Measurements from ENCODE around the gene HAUS5. TPM values are rescaled to one million over a fixed set of nuclear protein-coding genes. Genes with fewer than 3 reads are reported as not detected.

Gene HAUS5
- total RNA-seq, 2 donors from 2014 or later: 8.4 to 13.9 TPM

DNA sequence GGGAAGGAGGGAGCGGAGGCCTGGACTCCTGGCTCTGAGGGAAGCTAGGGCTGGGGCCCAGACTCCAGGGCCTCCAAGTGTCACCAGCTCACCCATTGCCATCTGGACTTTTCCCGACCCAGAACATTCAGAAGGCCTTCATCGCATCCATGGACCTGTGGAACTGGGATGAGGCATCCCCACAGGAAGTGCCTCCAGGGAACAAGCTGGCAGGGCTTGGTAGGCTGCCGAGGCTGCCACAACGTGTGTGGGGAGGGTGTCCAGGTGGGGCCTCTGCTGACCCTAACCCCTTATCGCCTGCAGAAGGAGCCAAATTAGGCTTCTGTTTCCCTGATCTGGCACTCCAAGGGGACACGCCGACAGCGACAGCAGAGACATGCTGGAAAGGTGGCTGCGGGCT is 29.8 kb downstream of the HAUS5 start:
- TF ChIP-seq, protein P1, sequence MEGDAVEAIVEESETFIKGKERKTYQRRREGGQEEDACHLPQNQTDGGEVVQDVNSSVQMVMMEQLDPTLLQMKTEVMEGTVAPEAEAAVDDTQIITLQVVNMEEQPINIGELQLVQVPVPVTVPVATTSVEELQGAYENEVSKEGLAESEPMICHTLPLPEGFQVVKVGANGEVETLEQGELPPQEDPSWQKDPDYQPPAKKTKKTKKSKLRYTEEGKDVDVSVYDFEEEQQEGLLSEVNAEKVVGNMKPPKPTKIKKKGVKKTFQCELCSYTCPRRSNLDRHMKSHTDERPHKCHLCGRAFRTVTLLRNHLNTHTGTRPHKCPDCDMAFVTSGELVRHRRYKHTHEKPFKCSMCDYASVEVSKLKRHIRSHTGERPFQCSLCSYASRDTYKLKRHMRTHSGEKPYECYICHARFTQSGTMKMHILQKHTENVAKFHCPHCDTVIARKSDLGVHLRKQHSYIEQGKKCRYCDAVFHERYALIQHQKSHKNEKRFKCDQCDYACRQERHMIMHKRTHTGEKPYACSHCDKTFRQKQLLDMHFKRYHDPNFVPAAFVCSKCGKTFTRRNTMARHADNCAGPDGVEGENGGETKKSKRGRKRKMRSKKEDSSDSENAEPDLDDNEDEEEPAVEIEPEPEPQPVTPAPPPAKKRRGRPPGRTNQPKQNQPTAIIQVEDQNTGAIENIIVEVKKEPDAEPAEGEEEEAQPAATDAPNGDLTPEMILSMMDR (IDR thresholded peaks at IDR 0.05): no peak
- Histone ChIP-seq H3K9me3 (no peaks in the 10 kb centered on the region), H3K27ac (no peak overlapping the region), H3K4me1 (ENCODE audit: control insufficient read depth in 1 of 2, low read depth in 2 of 2) (peaks cover 0 to 14% of the 10 kb centered on the region in 2 donors), H3K27me3 (replicated peaks; ENCODE audit: insufficient read depth) (no peaks in the 10 kb centered on the region), H3K4me3 (no peak overlapping the region), H3K36me3 (peaks cover 9% of the 10 kb centered on the region)
- ATAC-seq (ENCODE audit: insufficient number of reproducible peaks, low FRiP score, low read depth) (no peak), DNase-seq (ENCODE audit: low spot score) (no peak)

GRCh38 chr19:35642798-35643254 is 30.3 kb downstream of the HAUS5 start:
- ATAC-seq (ENCODE audit: insufficient number of reproducible peaks, low FRiP score, low read depth) (no peak), DNase-seq (ENCODE audit: low spot score) (no peak)
- Histone ChIP-seq H3K9me3 (no peaks in the 10 kb centered on the region), H3K27me3 (replicated peaks; ENCODE audit: insufficient read depth) (no peaks in the 10 kb centered on the region), H3K4me3 (peak overlapping the region; percentile 86), H3K36me3 (peaks cover 4% of the 10 kb centered on the region), H3K4me1 (ENCODE audit: control insufficient read depth in 1 of 2, low read depth in 2 of 2) (peaks cover 4 to 19% of the 10 kb centered on the region in 2 donors), H3K27ac (peak overlapping the region; percentile 76 to 88)
- TF ChIP-seq, protein P1 (IDR thresholded peaks at IDR 0.05): no peak

DNA sequence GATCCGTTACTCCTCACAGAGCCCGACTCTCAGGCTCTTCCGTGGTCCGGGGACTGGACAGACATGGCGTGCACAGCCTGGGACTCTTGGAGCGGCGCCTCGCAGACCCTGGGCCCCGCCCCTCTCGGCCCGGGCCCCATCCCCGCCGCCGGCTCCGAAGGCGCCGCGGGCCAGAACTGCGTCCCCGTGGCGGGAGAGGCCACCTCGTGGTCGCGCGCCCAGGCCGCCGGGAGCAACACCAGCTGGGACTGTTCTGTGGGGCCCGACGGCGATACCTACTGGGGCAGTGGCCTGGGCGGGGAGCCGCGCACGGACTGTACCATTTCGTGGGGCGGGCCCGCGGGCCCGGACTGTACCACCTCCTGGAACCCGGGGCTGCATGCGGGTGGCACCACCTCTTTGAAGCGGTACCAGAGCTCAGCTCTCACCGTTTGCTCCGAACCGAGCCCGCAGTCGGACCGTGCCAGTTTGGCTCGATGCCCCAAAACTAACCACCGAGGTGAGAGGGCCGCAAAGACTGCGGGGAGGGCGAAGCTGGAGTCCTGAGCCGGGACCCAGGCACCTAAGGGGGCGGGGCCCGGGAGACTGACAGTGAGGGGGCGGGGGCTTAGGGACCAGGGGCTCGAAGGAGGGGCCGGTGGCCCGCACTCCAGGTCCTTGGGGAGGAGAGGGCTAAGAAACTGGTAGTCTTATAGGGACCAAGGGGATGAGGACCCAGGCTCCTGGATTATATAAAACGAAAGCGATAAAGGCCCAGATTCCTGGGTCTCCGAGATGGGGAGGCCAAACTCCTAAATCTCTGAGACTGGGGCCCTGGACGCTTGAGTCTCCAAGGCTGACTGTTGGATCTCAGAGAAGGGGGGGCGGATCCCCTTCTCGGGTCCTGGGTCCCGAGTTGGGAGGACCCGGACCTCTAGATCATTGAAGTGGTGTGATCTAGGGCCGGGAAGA is 31.0 kb downstream of the HAUS5 start:
- DNase-seq (ENCODE audit: low spot score): no peak
- H3K27ac ChIP-seq: peak overlapping the region; percentile 76 to 88
- H3K9me3 ChIP-seq: no peaks in the 10 kb centered on the region
- TF ChIP-seq, protein P1 (IDR thresholded peaks at IDR 0.05): no peak
- H3K27me3 ChIP-seq (replicated peaks; ENCODE audit: insufficient read depth): no peaks in the 10 kb centered on the region
- no peak for ATAC-seq (ENCODE audit: insufficient number of reproducible peaks, low FRiP score, low read depth)
- no peaks in the 10 kb centered on the region for H3K36me3 ChIP-seq
- peak overlapping the region; percentile 86 for H3K4me3 ChIP-seq
- H3K4me1 ChIP-seq (ENCODE audit: control insufficient read depth in 1 of 2, low read depth in 2 of 2): peaks cover 4 to 19% of the 10 kb centered on the region in 2 donors

DNA sequence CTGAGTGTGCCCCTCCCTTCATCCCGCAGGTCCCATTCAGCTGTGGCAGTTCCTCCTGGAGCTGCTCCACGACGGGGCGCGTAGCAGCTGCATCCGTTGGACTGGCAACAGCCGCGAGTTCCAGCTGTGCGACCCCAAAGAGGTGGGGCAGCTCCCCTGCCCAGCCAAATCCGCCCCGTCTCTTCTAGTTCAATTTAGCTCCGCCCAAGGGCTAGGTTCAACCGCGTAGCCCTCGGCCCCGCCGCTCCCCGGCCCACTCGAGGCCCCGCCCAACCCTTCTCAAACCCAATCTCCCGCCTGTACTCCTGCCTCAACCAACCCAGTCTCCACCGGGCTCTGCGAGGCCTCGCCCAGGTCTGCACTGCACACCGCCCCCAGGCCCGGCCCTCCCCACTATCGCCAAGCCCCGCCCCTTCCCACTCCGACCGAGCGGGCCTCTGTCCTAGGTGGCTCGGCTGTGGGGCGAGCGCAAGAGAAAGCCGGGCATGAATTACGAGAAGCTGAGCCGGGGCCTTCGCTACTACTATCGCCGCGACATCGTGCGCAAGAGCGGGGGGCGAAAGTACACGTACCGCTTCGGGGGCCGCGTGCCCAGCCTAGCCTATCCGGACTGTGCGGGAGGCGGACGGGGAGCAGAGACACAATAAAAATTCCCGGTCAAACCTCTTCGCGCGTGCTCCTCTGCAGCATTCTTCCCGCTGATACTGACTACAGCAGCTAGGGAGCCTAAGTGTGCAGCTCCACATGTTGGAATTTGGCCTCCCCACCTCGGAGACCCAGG is 31.9 kb downstream of the HAUS5 start:
- H3K4me1 ChIP-seq (ENCODE audit: control insufficient read depth in 1 of 2, low read depth in 2 of 2): peaks cover 8 to 28% of the 10 kb centered on the region in 2 donors

More for the DNA sequence above, 31.9 kb downstream of the HAUS5 start:
- Histone ChIP-seq H3K4me3 (peak overlapping the region; percentile 86), H3K9me3 (no peaks in the 10 kb centered on the region), H3K27ac (peak overlapping the region; percentile 76 to 88), H3K36me3 (no peaks in the 10 kb centered on the region), H3K27me3 (replicated peaks; ENCODE audit: insufficient read depth) (no peaks in the 10 kb centered on the region)
- DNase-seq (ENCODE audit: low spot score) (peak; percentile 90), ATAC-seq (ENCODE audit: insufficient number of reproducible peaks, low FRiP score, low read depth) (peak; percentile 75)
- TF ChIP-seq, protein P1 (IDR thresholded peaks at IDR 0.05): no peak

Measured in thoracic aorta (tissue), 2 donors.